ENCODE data around the gene UBE2J2. TPM values are rescaled to one million over a fixed set of nuclear protein-coding genes. Genes with fewer than 3 reads are reported as not detected.

The UBE2J2 gene
- total RNA-seq, 1 donor from 2014 or later = 65.1 TPM

GRCh38 chr1:1204425-1204920 lies 69.2 kb downstream of the UBE2J2 start:
- no peaks in the 10 kb centered on the region for H3K9me3 Mint-ChIP-seq (ENCODE audit: unreplicated experiment)
- no peak overlapping the region for H3K4me3 Mint-ChIP-seq (ENCODE audit: unreplicated experiment)
- H3K4me1 Mint-ChIP-seq (ENCODE audit: unreplicated experiment) = peaks cover 16% of the 10 kb centered on the region
- no peak for TF ChIP-seq CTCF (IDR thresholded peaks at IDR 0.05)
- no peak overlapping the region for H3K27ac Mint-ChIP-seq (ENCODE audit: unreplicated experiment)
- DNase-seq (ENCODE audit: extremely low spot score, unreplicated experiment) = no peak
- no peaks in the 10 kb centered on the region for H3K27me3 Mint-ChIP-seq (ENCODE audit: unreplicated experiment)
- no peaks in the 10 kb centered on the region for H3K36me3 Mint-ChIP-seq (ENCODE audit: unreplicated experiment)

Small RNA genes lying within 50 kb of the gene (microRNA-seq; reads per million reads assigned to microRNA genes)
- 7.7 reads per million, percentile 8 among the genes with 10 or more reads in this experiment for gene MIR6726 (ENCODE audit: unreplicated experiment)
- gene MIR6727 (ENCODE audit: unreplicated experiment) = not detected

Other genes starting within 250 kb of the UBE2J2 start
- not detected in 2 replicates for gene RNF223, start 199.5 kb downstream of the UBE2J2 start, total RNA-seq
- gene C1orf159, start 157.8 kb downstream of the UBE2J2 start, total RNA-seq = 16.9 and 17.9 TPM in 2 replicates
- not detected in 2 replicates for gene TTLL10, start 100.0 kb downstream of the UBE2J2 start, total RNA-seq
- not detected in 2 replicates for gene TNFRSF18, start 67.3 kb downstream of the UBE2J2 start, total RNA-seq
- 0.19 TPM in 1 of 2 replicates, not detected in the other for gene TNFRSF4, start 59.7 kb downstream of the UBE2J2 start, total RNA-seq
- gene SDF4, start 41.9 kb downstream of the UBE2J2 start, total RNA-seq = 196 and 200 TPM in 2 replicates
- gene B3GALT6, start 41.6 kb downstream of the UBE2J2 start, total RNA-seq = 38.6 and 39.8 TPM in 2 replicates
- 3.6 and 3.8 TPM in 2 replicates for gene C1QTNF12, start 27.1 kb downstream of the UBE2J2 start, total RNA-seq
- gene SCNN1D, start 6.6 kb upstream of the UBE2J2 start, total RNA-seq = 6.2 and 11.0 TPM in 2 replicates
- gene ACAP3, start 34.1 kb upstream of the UBE2J2 start, total RNA-seq = 62.7 and 73.8 TPM in 2 replicates
- 21.5 and 22.1 TPM in 2 replicates for gene PUSL1, start 34.7 kb upstream of the UBE2J2 start, total RNA-seq
- 101 and 106 TPM in 2 replicates for gene INTS11, start 50.8 kb upstream of the UBE2J2 start, total RNA-seq
- gene CPTP, start 50.9 kb upstream of the UBE2J2 start, total RNA-seq = 23.5 and 24.7 TPM in 2 replicates
- gene TAS1R3, start 57.4 kb upstream of the UBE2J2 start, total RNA-seq = 0.57 and 0.97 TPM in 2 replicates
- 92.9 and 95.7 TPM in 2 replicates for gene DVL1, start 75.6 kb upstream of the UBE2J2 start, total RNA-seq
- 440 and 449 TPM in 2 replicates for gene MXRA8, start 84.7 kb upstream of the UBE2J2 start, total RNA-seq
- 116 and 120 TPM in 2 replicates for gene AURKAIP1, start 101.4 kb upstream of the UBE2J2 start, total RNA-seq
- gene CCNL2, start 125.5 kb upstream of the UBE2J2 start, total RNA-seq = 262 and 272 TPM in 2 replicates
- gene MRPL20, start 133.4 kb upstream of the UBE2J2 start, total RNA-seq = 82.1 and 86.9 TPM in 2 replicates
- 0.21 and 0.24 TPM in 2 replicates for gene ANKRD65, start 147.4 kb upstream of the UBE2J2 start, total RNA-seq
- 15.6 and 17.5 TPM in 2 replicates for gene VWA1, start 161.8 kb upstream of the UBE2J2 start, total RNA-seq
- 0.27 and 0.44 TPM in 2 replicates for gene ATAD3C, start 175.8 kb upstream of the UBE2J2 start, total RNA-seq
- gene ATAD3B, start 197.9 kb upstream of the UBE2J2 start, total RNA-seq = 26.9 and 28.6 TPM in 2 replicates
- gene ATAD3A, start 238.3 kb upstream of the UBE2J2 start, total RNA-seq = 30.0 and 31.7 TPM in 2 replicates

All from osteocyte (in vitro differentiated cells).